Left cardiac atrium (tissue), 4 donors: ENCODE measurements around the gene UPF1. TPM values are rescaled to one million over a fixed set of nuclear protein-coding genes. Genes with fewer than 3 reads are reported as not detected.
A peak's percentile ranks its signal among the peaks of the same experiment; 100 is the strongest.

ENCODE experiments used
- ATAC-seq, 2 donors: fragments of 200-7000 bp; cut with Tn5 transposase; one replicate each; pipeline ENCODE4 v1.9.1; 2020; ENCODE audit warnings: mild to moderate bottlenecking in 2 of 2, moderate library complexity in 2 of 2
- DNase-seq: peaks from one replicate; pipeline ENCODE4 v3.0.0-alpha.2; 2020
- intact Hi-C, 2 donors: fragments of 100-400 bp; cut with DNase I; formaldehyde crosslinking; loops; one replicate each; pipeline versions ENCODE4 v1.14.1 to v1.15.1; 2022 to 2023
- total RNA-seq, 2 donors: library from RNA; stranded (reverse); fragmentation: NEBNext Ultra II Directional; extraction: Animal tissue kit (Norgen Biotek cat#: 25700); gene quantifications; one replicate each; pipeline ENCODE4 v1.2.1, GENCODE V29; 2021
- donor health status: DM: no; HTN: yes; CAD: no.
- donor health status: DM: no; HTN: yes; CAD: no; lungs with severe emphysema.
- donor health status: DM: yes; HTN: yes; CAD: no.
- donor health status: Dilated cardiomyopathy.

UPF1 gene
- total RNA-seq, 2 donors from 2014 or later: 33.9 to 41.1 TPM

GRCh38 chr19:18833141-18833476, 1.4 kb downstream of the UPF1 start:
- intact Hi-C loops: loop anchor here in 1 of 2 donors (10.0 kb wide), 1 partner anchor 148 kb away; the partner anchor contains the start of gene CRTC1
- DNase-seq (no peak), ATAC-seq (no peak)

DNA sequence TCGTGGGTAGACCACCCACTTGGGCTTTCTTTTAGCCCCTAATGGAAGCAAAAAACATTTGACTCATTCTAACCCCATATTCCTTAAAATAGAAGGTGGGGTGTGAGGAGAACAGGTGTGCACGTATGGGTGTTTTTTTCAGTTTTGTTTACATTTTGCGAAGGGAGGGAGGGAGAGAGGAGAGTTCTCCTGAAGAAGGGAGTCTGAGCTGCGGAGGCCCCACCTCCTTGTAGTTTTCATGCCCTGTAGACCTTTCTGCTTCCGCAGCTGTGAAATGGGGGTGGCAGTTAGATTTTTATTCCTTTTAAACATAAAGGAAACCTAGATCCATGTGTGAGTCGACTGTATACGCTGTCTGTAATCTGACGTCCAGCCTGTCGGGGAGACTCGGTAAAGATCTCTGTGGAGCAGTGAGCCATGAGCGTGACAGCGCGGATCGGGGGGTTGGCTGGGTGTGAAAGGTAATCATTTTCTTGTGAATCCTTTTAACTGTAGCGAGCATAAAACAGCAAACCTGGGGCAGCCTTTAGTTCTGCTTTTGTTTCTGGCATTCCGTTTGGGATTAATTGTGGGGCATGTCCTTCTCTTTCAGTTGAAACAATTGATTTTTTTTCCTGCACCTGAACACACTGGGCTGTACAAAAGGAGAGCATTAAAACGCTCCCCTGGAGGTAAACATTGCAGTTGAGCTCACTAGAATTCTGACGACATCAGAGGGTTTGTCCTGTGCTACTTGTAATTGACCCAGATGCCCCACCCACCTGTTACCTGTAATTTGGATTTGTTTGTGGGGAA, 2.3 kb downstream of the UPF1 start:
- ATAC-seq (no peak), DNase-seq (no peak)
- intact Hi-C loops: loop anchor here in 1 of 2 donors (10.0 kb wide), 1 partner anchor 149 kb away; the partner anchor contains the start of gene CRTC1

GRCh38 chr19:18834644-18834984, 2.9 kb downstream of the UPF1 start:
- no peak for ATAC-seq
- intact Hi-C loops: loop anchor here in 1 of 2 donors (10.0 kb wide), 1 partner anchor 150 kb away; the partner anchor contains the start of gene CRTC1
- no peak for DNase-seq

DNA sequence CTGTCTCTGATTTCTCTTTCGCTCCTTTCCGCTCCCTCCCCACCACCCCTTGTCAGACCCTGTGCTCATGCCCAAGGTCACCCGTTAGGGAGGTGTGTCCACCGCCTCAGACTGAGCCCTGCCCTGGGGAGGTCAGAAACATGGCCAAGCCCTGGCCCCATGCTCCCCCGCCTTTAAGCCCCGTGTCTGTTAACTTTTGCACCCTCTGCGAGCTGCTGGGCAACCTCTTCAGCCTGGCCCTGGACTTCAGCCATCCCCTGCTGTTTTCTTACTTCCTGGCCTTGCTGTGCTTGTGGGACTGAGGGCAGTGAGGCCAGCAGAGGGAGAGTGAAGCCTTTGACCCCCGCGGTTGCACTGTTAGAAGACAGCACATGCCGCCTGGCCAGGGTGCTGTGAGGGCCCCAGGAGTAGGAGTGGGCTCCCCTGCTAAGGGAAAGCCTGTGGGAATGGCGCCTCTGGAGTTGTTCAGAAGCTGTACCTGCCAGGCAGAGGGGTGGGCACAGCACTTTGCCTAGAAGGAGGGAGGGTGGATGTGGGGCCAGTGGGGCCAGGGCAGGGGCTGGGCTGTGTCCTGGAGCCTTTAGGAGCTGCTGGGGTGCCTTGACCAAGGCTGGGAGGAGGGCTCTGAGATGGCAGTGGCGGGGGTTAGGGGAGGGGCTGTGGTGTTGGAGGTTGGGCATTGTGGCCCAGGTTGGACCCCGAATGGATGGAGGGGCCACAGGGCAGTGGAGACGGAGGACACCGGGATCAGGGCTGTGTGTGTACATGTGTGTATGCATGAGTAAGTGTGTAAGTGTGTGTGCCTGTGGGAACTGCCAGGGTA, 7.9 kb downstream of the UPF1 start:
- no peak for DNase-seq
- peak in 1 of 2 donors; percentile 38 for ATAC-seq
- intact Hi-C loops: loop anchor here (10.0 kb wide), 2 partner anchors 155 to 385 kb away; partner anchors contain the start of gene CRTC1 (in 1 of the 2)

DNA sequence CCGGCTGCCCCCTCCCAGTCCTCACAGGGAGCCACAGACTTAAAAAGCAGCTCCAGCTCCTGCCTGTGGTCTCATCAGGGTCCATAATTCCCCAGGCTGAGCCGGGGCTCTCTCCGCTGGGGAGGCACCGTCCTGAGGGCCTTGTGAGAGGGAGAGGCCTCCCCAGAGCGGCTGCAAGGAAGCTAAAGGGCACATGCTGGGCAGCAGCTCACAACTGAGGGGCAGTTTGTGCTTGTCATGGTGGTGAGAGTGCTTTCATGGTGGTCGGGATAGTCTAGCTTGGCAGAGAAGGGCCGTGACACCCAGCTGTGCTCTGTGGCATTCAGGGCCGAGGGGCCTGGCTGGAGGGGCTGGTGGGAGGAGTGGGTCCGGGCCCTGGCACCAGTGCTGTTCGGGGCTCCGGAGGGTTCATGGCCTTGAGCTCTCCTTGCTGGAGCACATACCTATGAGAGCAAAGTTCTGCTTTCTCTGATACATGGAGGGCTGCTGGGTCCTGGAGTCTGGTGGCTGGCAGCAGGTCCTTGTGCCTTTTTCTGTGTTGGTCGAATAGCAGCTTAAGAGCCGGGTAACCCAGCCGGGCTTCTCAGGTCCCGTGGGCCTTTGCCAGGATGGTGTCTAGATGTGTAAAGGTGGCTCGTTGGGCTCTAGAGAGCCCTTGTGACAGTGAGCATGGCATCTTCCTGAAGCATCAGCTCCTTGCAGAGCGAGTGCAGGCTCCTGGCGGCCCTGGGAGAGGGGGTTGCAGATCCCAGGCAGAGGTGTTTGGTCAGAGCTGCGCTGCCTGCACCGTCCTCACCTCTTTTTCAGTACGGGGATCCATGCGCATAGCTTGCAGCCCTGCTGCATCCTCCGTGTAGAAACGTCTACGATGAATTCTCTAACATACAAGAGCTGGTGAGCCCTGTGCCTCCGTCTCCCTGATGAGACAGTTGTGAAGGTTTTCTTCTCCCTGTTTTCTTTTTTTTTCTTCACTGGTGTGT, 8.8 kb downstream of the UPF1 start:
- DNase-seq: no peak
- intact Hi-C loops: loop anchor here in 1 of 2 donors (10.0 kb wide), 1 partner anchor 386 kb away; no protein-coding TSS in a partner anchor
- ATAC-seq: peak in 1 of 2 donors; percentile 23

- ATAC-seq: no peak
- intact Hi-C loops: loop anchor here in 1 of 2 donors (10.0 kb wide), 1 partner anchor 387 kb away; no protein-coding TSS in a partner anchor
- DNase-seq: no peak
These were observed 9.6 kb downstream of the UPF1 start for GRCh38 chr19:18841400-18841799.

DNA sequence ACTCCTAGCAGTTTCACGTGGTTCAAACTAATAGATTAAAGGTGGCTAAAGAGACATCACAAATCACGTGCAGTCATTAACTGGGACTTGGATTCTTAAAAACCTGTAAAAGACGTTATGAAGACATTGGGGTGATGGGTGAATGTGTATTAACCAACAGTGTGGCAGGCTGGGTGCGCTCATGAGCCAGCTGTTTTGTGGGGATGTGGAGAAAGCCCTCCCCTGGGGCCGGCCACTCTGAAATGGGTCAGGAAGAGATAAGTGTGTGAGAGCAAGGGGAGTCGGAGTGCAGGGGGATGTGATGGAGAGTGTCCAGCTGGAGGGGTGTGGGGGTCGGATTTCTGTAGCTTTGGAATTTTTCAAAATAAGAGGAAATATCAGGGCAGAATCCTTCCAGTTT, 10.4 kb downstream of the UPF1 start:
- ATAC-seq (peak in 1 of 2 donors; percentile 54), DNase-seq (no peak)
- intact Hi-C loops: loop anchor here in 1 of 2 donors (10.0 kb wide), 1 partner anchor 387 kb away; no protein-coding TSS in a partner anchor

- ATAC-seq (no peak), DNase-seq (no peak)
- intact Hi-C loops: loop anchor here in 1 of 2 donors (10.0 kb wide), 1 partner anchor 389 kb away; no protein-coding TSS in a partner anchor
These were observed 12.2 kb downstream of the UPF1 start for GRCh38 chr19:18843960-18844359.

- ATAC-seq (no peak), DNase-seq (peak; percentile 18)
- intact Hi-C loops: loop anchor here (5.0 to 10.0 kb wide), 3 partner anchors 248 to 390 kb away; no protein-coding TSS in a partner anchor
These were observed 13.1 kb downstream of the UPF1 start for GRCh38 chr19:18844806-18845329.

- intact Hi-C loops: loop anchor here (5.0 to 10.0 kb wide), 3 partner anchors 249 to 391 kb away; no protein-coding TSS in a partner anchor
- peak; percentile 18 for DNase-seq
- ATAC-seq: no peak
These were observed 14.2 kb downstream of the UPF1 start for GRCh38 chr19:18845961-18846360.

DNA sequence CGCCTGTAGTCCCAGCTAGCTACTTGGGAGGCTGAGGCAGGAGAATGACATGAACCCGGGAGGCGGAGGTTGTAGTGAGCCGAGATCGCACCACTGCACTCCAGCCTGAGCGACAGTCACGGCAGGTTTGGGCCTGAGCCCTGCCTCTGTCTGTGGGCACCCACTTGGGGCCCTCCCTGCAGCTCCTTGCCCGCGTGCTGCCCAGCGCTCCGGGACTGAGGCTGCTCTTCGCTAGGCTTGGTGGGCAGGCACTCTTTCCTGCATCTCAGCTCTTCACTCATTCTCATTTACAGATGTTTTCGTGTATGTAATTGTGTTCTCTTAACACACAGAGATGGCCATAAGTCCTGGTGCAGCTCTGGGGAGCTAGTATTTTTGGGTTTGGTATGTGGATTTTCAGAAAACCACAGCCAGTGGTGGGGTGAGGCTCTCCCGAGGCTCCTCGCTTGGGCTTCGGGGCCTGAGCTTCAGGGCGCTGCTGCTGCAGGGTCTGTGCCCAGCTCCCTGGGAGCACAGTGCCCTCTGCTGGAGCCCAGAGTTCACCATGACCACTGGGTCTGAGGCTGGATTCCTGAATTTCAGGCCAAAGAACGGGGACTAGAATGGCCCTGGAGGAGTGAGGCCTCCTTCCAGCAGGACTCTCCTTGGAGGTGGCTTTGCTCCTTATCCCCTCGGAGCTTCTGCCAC, 15.2 kb downstream of the UPF1 start:
- ATAC-seq (peak; percentile 80 to 86), DNase-seq (peak; percentile 84)
- intact Hi-C loops: loop anchor here (5.0 to 10.0 kb wide), 3 partner anchors 250 to 392 kb away; no protein-coding TSS in a partner anchor

- peak in 1 of 2 donors; percentile 32 for ATAC-seq
- intact Hi-C loops: loop anchor here (5.0 to 10.0 kb wide), 3 partner anchors 251 to 393 kb away; no protein-coding TSS in a partner anchor
- DNase-seq: peak; percentile 53
These were observed 16.0 kb downstream of the UPF1 start for GRCh38 chr19:18847549-18848463.

- ATAC-seq: peak; percentile 75 to 78
- peak; percentile 79 for DNase-seq
These were observed 17.3 kb downstream of the UPF1 start for GRCh38 chr19:18848878-18849661.

GRCh38 chr19:18849838-18850400, 18.2 kb downstream of the UPF1 start:
- ATAC-seq (no peak), DNase-seq (no peak)
- intact Hi-C loops: loop anchor here (5.0 to 10.0 kb wide), 3 partner anchors 253 to 395 kb away; no protein-coding TSS in a partner anchor

More at GRCh38 chr19:18848878-18849661, 17.3 kb downstream of the UPF1 start:
- intact Hi-C loops: loop anchor here (5.0 to 10.0 kb wide), 3 partner anchors 252 to 394 kb away; no protein-coding TSS in a partner anchor
